Stimulated activated CD8-positive, alpha-beta memory T cell treated with anti-CD3 and anti-CD28 coated beads, Interleukin-15, amount 100 ng/mL, for 48 hours (primary cell): ENCODE measurements around the gene PHF14.
"Not testable (repeated sequence)": the region's sequence is repeated elsewhere in the genome, so short reads cannot be mapped to it uniquely, and the experiment has no call there.

ENCODE experiments used
- DNase-seq, 2 donors: peaks; one replicate each; pipeline ENCODE4 v3.0.0-alpha.2; 2020; ENCODE audit warnings: low read depth in 2 of 2

The PHF14 gene

GRCh38 chr7:10973061-10973941 is at the start of gene PHF14:
Gene PHF14, plus strand, starts transcription at chr7:10973872. Its CDS starts 452 bp downstream, at chr7:10974324.
- DNase-seq = peak; percentile 92 to 94

DNA sequence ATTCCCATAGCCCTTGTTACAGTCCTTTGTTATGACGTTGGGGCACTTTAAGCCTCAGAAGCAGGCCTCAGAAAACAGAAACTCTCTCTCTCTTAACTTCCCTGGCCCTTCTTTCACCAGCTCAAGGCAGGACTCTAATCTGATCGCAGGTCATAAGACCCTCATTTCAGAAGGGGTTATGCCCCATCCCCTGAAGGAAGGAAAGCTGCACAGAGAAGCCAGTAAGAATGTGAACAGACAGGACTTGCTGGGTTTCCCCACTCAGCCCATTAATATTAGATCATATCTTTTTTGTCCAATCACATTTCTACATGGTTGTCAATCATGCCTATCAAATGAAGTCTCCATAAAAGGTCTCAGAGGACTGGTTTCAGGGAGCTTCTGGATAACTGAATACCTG is 49.3 kb upstream of the PHF14 start:
- no peak for DNase-seq

DNA sequence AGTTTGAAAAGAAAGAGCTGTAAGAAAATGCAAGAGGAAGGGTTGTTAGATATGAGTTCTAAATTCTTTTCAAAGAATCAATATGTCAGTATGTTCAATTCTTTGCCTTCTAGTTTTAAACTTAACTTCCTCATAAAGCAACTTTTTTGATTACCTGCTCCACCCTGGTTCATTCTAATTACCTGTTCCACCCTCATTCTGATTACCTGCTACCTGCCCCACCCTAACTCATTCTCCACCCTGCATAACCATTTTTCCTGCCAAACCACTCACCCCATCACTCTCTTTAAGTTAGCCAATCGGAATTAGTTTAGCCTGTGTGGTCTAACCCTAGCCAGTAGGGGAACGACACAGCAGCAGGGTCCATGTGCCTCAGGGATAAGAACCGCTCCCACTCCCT is 45.5 kb upstream of the PHF14 start:
- not testable (repeated sequence) for DNase-seq

GRCh38 chr7:10930551-10930950 is 43.1 kb upstream of the PHF14 start:
- no peak for DNase-seq

- DNase-seq = no peak
These were observed 42.5 kb upstream of the PHF14 start for GRCh38 chr7:10931161-10931560.

GRCh38 chr7:10934292-10934691 is 39.4 kb upstream of the PHF14 start:
- DNase-seq = no peak

DNA sequence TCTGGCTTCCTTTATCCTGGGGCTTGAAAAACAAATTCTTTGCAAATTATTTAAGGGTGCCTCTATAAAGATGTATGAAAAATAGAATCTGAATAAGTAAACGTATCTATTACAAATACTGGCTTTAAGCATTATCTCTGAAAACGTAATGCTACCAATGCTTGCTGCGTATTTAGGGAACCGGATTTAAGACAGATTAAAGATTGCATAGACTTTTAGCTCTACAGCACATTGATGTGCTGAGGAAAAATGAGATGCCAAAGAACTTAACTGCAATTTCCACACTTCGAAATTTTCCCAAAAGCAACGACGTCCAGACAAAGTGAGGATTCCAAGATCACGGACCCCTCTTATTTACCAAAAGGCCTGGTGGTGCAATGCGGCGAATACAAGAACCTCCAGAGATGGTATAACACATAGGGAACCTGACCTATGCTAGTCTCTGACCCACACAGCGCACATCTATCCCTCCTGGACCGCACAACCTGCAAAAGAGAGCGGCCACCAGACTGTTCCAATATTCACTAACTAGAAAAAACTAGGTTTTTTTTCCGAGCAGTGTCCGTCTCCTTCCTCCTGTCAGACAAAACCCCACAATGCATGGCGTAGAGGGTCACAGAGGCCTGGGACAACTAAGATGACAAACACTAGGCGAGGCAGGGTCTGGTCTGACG is 34.3 kb upstream of the PHF14 start:
- no peak for DNase-seq

DNA sequence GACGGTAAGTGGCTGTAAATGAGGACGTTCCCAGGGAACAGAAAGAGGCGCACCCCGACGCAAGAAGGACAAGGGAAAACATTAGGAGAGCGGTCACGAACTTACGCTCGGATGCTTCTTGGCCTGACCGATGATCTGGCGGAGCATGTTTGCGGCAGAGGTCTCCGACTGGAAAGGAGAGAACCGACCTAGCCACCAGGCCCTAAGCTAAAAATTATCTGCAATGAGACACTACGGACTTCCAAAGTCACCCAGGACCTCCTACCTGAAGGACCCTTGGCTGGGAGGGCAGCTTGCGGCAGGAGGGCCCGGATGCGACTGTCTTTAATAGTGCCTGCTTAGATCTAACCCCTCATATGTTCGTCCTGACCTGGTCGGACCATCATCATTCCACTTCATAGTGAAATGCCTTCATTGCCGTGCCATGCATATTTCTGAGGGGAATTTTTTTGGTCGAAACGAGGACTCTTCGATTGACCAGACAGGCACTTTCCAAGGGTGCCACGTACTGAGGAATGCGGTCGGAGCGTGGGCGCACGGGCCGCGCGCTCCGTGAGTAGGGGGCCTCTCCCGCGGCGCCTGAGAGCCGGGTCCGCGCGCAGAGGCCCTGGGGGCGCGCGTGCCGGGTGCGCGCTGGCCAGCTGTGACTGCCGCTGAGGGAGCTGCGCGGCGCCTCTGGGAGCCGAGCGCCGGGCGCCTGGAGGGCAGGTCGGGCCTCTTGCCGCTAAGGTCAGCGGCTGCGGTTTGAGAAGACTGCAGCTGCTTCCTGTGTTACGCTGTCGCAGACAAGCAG is 33.6 kb upstream of the PHF14 start:
- peak; percentile 85 to 86 for DNase-seq

DNA sequence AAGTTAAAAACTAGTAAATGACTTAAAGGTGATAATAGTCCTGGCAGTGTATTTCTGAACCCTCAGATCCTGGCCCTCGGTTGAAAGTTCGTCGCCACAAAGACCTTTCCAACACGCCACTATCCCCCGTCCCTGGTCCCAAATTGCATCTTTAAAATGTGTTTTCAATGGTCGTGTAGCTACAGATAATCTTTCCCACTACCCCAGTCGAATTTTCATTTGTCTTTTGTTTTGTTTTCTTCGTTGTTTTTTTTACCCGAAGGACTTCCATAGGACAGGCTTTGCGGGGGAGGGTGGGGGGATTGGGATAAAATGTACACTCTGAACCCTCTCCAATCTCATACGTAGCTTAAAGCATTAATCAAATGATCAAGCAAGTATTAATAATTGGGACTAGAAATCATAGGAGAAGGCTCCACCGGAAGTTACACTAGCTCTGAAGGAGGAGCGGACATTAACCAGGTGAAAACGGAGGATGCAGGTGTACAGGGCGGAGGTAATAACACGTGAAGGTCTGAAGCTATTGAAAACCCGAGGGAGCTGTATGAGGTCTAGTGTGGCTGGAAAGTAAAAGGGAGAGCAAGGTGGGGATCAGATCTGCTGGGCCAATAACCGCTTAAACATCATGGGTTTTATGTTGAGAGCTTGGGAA is 32.8 kb upstream of the PHF14 start:
- no peak for DNase-seq

DNA sequence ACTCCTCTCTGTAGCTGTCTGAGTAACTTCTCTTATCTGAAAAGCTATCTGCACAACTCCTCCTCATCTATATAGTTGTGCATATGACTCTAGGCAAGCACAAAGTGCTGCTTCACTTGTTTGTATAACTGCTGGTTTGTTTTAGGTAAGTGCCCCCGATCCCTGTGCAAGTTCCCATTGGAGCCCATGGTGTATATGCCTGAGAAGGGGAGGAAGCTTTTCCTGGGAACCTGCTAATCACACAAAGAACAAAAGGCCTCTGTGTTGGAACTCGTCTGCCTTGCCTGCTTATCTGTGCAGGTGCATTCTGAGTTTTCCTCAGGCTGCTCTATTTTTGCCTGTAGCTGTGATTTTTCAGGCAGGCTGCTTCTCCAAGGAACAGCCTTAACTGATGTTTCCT is 23.2 kb upstream of the PHF14 start:
- no peak for DNase-seq

DNA sequence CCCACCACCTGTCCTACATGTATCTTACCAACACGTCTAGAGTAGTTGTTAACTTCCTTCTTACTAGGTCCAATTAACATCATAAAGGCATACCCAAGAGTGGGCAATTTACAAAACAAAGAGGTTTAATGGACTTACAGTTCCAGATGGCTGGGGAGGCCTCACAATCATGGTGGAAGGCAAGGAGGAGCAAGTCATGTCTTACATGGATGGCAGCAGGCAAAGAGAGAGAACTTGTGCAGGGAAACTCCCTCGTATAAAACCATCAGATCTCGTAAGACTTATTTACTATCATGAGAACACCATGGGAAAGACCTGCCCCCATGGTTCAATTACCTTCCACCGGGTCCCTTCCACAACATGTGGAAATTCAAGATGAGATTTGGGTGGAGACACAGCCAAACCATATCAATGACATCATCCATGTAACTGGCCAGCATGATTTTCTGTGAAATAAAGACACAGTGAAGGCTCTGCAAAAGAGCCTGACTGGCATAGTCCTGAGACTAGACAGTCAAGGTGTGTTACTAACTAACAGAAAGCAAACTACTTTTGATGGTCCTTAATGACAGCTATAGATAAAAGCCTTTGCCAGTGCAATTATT is 22.6 kb upstream of the PHF14 start:
- DNase-seq = not testable (repeated sequence)

DNA sequence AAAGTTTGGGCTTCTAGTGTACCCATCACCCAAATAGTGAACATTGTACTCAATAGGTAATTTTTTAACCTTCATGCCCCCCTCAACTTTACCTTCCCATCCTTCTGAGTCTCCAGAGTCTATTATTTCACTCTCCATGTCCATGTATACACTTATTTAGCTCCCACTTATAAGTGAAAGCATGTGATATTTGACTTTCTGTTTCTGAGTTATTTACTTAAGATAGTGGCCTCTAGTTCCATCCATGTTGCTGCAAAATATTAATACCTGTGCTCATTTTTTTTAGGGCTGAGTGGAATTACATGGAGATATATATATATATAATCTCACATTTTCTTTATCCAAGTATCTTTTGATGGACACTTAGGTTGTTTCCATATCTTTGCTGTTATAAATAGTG is 21.1 kb upstream of the PHF14 start:
- DNase-seq = no peak

DNA sequence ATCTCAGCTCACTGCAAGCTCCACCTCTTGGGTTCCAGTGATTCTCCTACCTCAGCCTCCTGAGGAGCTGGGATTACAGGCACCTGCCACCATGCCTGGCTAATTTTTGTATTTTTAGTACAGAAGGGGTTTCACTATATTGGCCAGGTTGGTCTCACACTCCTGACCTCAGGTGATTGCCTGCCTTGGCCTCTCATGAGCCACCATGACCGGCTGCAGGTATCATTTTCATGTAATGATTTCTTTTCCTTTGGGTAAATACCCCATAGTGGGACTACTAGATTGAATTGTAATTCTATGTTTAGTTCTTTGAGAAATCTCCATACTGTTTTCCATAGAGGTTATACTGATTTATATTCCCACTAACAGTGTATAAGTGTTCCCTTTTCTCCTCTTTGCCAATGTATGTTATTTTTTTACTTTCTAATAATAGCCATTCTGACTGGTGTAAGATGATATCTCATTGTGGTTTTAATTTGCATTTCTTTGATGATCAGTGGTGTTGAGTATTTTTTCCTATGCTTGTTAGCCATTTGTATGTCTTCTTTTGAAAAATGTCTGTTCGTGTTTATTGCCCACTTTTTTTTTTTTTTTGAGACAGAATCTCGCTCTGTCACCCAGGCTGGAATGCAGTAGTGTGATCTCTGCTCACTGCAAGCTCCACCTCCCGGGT is 20.5 kb upstream of the PHF14 start:
- DNase-seq = not testable (repeated sequence)

DNA sequence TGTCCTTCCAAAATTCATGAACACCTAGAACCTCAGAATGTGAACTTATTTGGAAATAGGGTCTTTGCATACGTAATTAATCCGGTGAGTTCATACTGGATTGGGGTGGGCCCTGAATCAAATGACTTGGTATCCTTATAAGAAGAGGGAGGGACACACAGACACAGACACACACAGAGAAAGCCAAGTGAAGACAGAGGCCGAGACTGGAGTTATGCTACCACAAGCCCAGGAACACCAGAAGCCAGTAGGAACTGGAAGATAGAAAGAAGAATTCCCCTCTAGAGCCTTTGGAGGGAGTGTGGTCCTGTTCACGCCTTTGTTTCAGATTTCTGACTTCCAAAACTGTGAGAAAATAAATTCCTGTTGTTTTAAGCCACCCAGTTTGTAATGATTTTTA is 17.1 kb upstream of the PHF14 start:
- DNase-seq = no peak

DNA sequence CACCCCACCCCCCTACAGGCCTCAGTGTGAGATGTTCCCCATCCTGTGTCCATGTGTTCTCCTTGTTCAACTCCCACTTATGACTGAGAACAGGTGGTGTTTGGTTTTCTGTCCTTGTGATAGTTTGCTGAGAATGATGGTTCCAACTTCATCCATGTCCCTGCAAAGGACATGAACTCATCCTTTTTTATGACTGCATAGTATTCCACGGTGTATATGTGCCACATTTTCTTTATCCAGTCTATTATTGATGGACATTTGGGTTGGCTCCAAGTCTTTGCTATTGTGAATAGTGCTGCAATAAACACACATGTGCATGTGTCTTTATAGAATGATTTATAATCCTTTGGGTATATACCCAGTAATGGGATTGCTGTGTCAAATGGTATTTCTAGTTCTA is 13.4 kb upstream of the PHF14 start:
- DNase-seq = not testable (repeated sequence)

- not testable (repeated sequence) for DNase-seq
These were observed 8.7 kb upstream of the PHF14 start for GRCh38 chr7:10965016-10965415.

GRCh38 chr7:10972174-10972573 is 1.5 kb upstream of the PHF14 start:
- no peak for DNase-seq

DNA sequence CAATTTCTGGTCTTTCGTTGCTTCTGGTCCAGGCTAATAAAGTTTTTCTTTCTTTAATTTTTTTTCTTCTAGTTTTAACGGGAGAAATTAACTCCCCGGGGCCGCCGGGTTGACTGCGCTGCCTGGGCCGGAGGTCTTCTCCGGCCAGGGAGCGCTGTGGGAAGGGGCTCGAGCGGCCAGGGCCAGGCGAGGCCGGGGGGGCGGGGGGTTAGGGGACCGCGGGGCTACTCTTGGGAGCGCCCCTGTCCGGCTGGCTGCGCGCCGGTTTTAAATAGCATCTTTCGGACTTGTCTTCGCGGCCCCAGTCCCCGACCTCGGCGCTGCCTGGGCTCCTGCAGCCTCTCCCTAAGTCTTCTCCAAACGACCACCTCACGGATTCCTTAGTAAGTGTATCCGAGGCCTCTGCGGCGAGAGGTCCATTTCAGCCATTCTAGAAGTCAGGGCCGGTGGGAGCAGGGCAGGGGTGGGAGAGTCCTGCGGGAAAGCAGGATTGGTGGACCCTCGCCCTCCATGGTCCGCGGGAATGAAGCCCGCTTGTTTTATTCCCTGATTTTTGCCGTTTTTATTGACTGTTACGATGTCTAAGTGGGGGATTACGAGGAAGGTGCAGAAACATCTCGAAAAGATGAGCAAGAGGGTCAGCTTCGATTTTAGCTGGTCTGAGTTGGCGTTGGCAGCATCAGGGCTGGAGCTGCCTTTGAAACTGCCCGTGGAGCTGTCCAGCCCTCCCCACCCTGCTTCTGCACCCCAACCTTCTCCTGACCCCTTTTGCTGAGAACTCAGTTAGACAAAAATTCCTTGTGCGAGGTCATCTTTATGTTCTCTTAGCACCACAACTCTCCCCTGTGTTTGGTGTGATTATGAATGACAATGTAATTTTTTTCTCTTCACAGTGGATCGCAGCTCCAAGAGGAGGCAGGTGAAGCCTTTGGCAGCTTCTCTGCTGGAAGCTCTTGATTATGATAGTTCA is 555 bp downstream of the PHF14 start:
- no peak for DNase-seq

GRCh38 chr7:10977113-10977512 is 3.4 kb downstream of the PHF14 start:
- DNase-seq = no peak

- DNase-seq = no peak
These were observed 7.6 kb downstream of the PHF14 start for GRCh38 chr7:10981317-10981716.
